SK-N-SH treated with all-trans-retinoic acid at 6 μM for 48 hours (cell line): Measurements from ENCODE around the gene RPA1.

Experiments
- ARNTL ChIP-seq: fragments of 450-650 bp; formaldehyde crosslinking; IDR thresholded peaks from 2 replicates; pipeline ENCODE4 v1.5.0; 2020; ENCODE audit warnings: low read depth, mild to moderate bottlenecking, moderate library complexity, borderline replicate concordance
- BACH2 ChIP-seq: fragments of 250-450 bp; sonication (Bioruptor Pico); IDR thresholded peaks from 2 replicates; pipeline ENCODE4 v1.9.0; 2021; ENCODE audit warnings: mild to moderate bottlenecking, borderline replicate concordance
- CSDC2 ChIP-seq: fragments of 250-450 bp; sonication (Bioruptor Pico); IDR thresholded peaks from 2 replicates; pipeline ENCODE4 v1.5.0; 2020; ENCODE audit warnings: mild to moderate bottlenecking, moderate library complexity
- GLIS3 ChIP-seq: fragments of 250-450 bp; sonication (Bioruptor Pico); IDR thresholded peaks from 2 replicates; pipeline ENCODE4 v1.5.0; 2020; ENCODE audit warnings: mild to moderate bottlenecking, moderate library complexity
- PPARA ChIP-seq: fragments of 250-450 bp; sonication (Bioruptor Pico); IDR thresholded peaks from 2 replicates; pipeline ENCODE4 v1.5.0; 2020; ENCODE audit warnings: mild to moderate bottlenecking, borderline replicate concordance
- RARB ChIP-seq: fragments of 250-450 bp; sonication (Bioruptor Pico); IDR thresholded peaks from 2 replicates; pipeline ENCODE4 v1.8.0; 2021; ENCODE audit warnings: mild to moderate bottlenecking, moderate library complexity
- TOX ChIP-seq: fragments of 250-450 bp; sonication (Bioruptor Pico); IDR thresholded peaks from 2 replicates; pipeline ENCODE4 v1.8.0; 2021; ENCODE audit warnings: mild to moderate bottlenecking, moderate library complexity, borderline replicate concordance
- TSHZ2 ChIP-seq: fragments of 250-450 bp; sonication (Bioruptor Pico); IDR thresholded peaks from 2 replicates; pipeline ENCODE4 v1.5.0; 2020; ENCODE audit warnings: mild to moderate bottlenecking, moderate library complexity
- ZFP30 ChIP-seq: fragments of 450-650 bp; formaldehyde crosslinking; IDR thresholded peaks from 2 replicates; pipeline ENCODE4 v1.5.0; 2022; ENCODE audit warnings: mild to moderate bottlenecking, moderate library complexity
- ZNF565 ChIP-seq: fragments of 450-650 bp; formaldehyde crosslinking; conservative IDR thresholded peaks from 2 replicates; pipeline ENCODE4 v1.5.0; 2020; ENCODE audit warnings: low read depth, mild to moderate bottlenecking, moderate library complexity
- ZNF8 ChIP-seq: fragments of 450-650 bp; formaldehyde crosslinking; IDR thresholded peaks from 2 replicates; pipeline ENCODE4 v1.5.0; 2020; ENCODE audit warnings: mild to moderate bottlenecking, moderate library complexity
- TF ChIP-seq, protein P1 (sequence below): fragments of 250-450 bp; sonication (Bioruptor Pico); IDR thresholded peaks from 2 replicates; pipeline ENCODE4 v1.8.0; 2021; ENCODE audit warnings: low read depth, mild to moderate bottlenecking, moderate library complexity, borderline replicate concordance

- TF ChIP-seq PPARA (CRISPR knock-in tag), result no peak
- no peak for TF ChIP-seq BACH2 (CRISPR knock-in tag)
- TF ChIP-seq ZNF565, result no peak
- TF ChIP-seq ARNTL (CRISPR knock-in tag), result no peak
- no peak for TF ChIP-seq ZFP30 (CRISPR knock-in tag)
- TF ChIP-seq GLIS3 (CRISPR knock-in tag), result no peak
- TF ChIP-seq RARB (CRISPR knock-in tag), result no peak
- TF ChIP-seq ZNF8, result no peak
- TF ChIP-seq, protein P1, sequence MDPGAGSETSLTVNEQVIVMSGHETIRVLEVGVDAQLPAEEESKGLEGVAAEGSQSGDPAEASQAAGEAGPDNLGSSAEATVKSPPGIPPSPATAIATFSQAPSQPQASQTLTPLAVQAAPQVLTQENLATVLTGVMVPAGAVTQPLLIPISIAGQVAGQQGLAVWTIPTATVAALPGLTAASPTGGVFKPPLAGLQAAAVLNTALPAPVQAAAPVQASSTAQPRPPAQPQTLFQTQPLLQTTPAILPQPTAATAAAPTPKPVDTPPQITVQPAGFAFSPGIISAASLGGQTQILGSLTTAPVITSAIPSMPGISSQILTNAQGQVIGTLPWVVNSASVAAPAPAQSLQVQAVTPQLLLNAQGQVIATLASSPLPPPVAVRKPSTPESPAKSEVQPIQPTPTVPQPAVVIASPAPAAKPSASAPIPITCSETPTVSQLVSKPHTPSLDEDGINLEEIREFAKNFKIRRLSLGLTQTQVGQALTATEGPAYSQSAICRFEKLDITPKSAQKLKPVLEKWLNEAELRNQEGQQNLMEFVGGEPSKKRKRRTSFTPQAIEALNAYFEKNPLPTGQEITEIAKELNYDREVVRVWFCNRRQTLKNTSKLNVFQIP (CRISPR knock-in tag), result no peak
- TF ChIP-seq TSHZ2 (CRISPR knock-in tag), result no peak
- TF ChIP-seq CSDC2, result no peak
- TF ChIP-seq TOX (CRISPR knock-in tag), result no peak
These were observed 100.5 kb downstream of the RPA1 start for GRCh38 chr17:1930337-1930645.
